ENCODE results near the gene TSPYL1.
"Not testable (repeated sequence)": the region's sequence is repeated elsewhere in the genome, so short reads cannot be mapped to it uniquely, and the experiment has no call there.

Gene TSPYL1

GRCh38 chr6:116309657-116310056, 29.9 kb upstream of the TSPYL1 start:
- TF ChIP-seq POLR2A (IDR thresholded peaks at IDR 0.05; ENCODE audit: low read depth, low read length) = no peak
- FAIRE-seq (no peak), DNase-seq (ENCODE audit: insufficient read length, low spot score) (no peak)

GRCh38 chr6:116309001-116309400, 29.3 kb upstream of the TSPYL1 start:
- DNase-seq (ENCODE audit: insufficient read length, low spot score) = no peak
- no peak for FAIRE-seq
- TF ChIP-seq POLR2A (IDR thresholded peaks at IDR 0.05; ENCODE audit: low read depth, low read length) = no peak

- TF ChIP-seq POLR2A (IDR thresholded peaks at IDR 0.05; ENCODE audit: low read depth, low read length) = no peak
- no peak for DNase-seq (ENCODE audit: insufficient read length, low spot score)
- FAIRE-seq = no peak
Observed at GRCh38 chr6:116307633-116308032, 27.9 kb upstream of the TSPYL1 start.

- TF ChIP-seq POLR2A (IDR thresholded peaks at IDR 0.05; ENCODE audit: low read depth, low read length) = no peak
- no peak for DNase-seq (ENCODE audit: insufficient read length, low spot score)
- FAIRE-seq = no peak
Observed at GRCh38 chr6:116307001-116307400, 27.3 kb upstream of the TSPYL1 start.

- TF ChIP-seq POLR2A (IDR thresholded peaks at IDR 0.05; ENCODE audit: low read depth, low read length) = no peak
- FAIRE-seq = no peak
- no peak for DNase-seq (ENCODE audit: insufficient read length, low spot score)
Observed at GRCh38 chr6:116304538-116305097, 24.9 kb upstream of the TSPYL1 start.

- TF ChIP-seq POLR2A (IDR thresholded peaks at IDR 0.05; ENCODE audit: low read depth, low read length) = no peak
- FAIRE-seq (no peak), DNase-seq (ENCODE audit: insufficient read length, low spot score) (no peak)
Observed at GRCh38 chr6:116301104-116301503, 21.4 kb upstream of the TSPYL1 start.

GRCh38 chr6:116300566-116300965, 20.8 kb upstream of the TSPYL1 start:
- DNase-seq (ENCODE audit: insufficient read length, low spot score) = no peak
- no peak for FAIRE-seq
- TF ChIP-seq POLR2A (IDR thresholded peaks at IDR 0.05; ENCODE audit: low read depth, low read length) = no peak

- FAIRE-seq (no peak), DNase-seq (ENCODE audit: insufficient read length, low spot score) (no peak)
- no peak for TF ChIP-seq POLR2A (IDR thresholded peaks at IDR 0.05; ENCODE audit: low read depth, low read length)
Observed at GRCh38 chr6:116298973-116299372, 19.2 kb upstream of the TSPYL1 start.

GRCh38 chr6:116298273-116298672, 18.5 kb upstream of the TSPYL1 start:
- DNase-seq (ENCODE audit: insufficient read length, low spot score) = no peak
- no peak for TF ChIP-seq POLR2A (IDR thresholded peaks at IDR 0.05; ENCODE audit: low read depth, low read length)
- FAIRE-seq = no peak

GRCh38 chr6:116292553-116292952, 12.8 kb upstream of the TSPYL1 start:
- DNase-seq (ENCODE audit: insufficient read length, low spot score) = no peak
- TF ChIP-seq POLR2A (IDR thresholded peaks at IDR 0.05; ENCODE audit: low read depth, low read length) = no peak
- FAIRE-seq = no peak

- TF ChIP-seq POLR2A (IDR thresholded peaks at IDR 0.05; ENCODE audit: low read depth, low read length) = no peak
- DNase-seq (ENCODE audit: insufficient read length, low spot score) (no peak), FAIRE-seq (no peak)
Observed at GRCh38 chr6:116291701-116292396, 12.1 kb upstream of the TSPYL1 start.

GRCh38 chr6:116290799-116291198, 11.1 kb upstream of the TSPYL1 start:
- no peak for TF ChIP-seq POLR2A (IDR thresholded peaks at IDR 0.05; ENCODE audit: low read depth, low read length)
- DNase-seq (ENCODE audit: insufficient read length, low spot score) = no peak
- no peak for FAIRE-seq

GRCh38 chr6:116289876-116290275, 10.1 kb upstream of the TSPYL1 start:
- TF ChIP-seq POLR2A (IDR thresholded peaks at IDR 0.05; ENCODE audit: low read depth, low read length) = no peak
- FAIRE-seq (no peak), DNase-seq (ENCODE audit: insufficient read length, low spot score) (no peak)

- peak; percentile 77 for FAIRE-seq
- no peak for DNase-seq (ENCODE audit: insufficient read length, low spot score)
- no peak for TF ChIP-seq POLR2A (IDR thresholded peaks at IDR 0.05; ENCODE audit: low read depth, low read length)
Observed at GRCh38 chr6:116287689-116288282, 8.1 kb upstream of the TSPYL1 start.

- DNase-seq (ENCODE audit: insufficient read length, low spot score) (no peak), FAIRE-seq (no peak)
- TF ChIP-seq POLR2A (IDR thresholded peaks at IDR 0.05; ENCODE audit: low read depth, low read length) = no peak
Observed at GRCh38 chr6:116286773-116287358, 7.1 kb upstream of the TSPYL1 start.

GRCh38 chr6:116284984-116285383, 5.3 kb upstream of the TSPYL1 start:
- DNase-seq (ENCODE audit: insufficient read length, low spot score); FAIRE-seq: not testable (repeated sequence)
